ENCODE data around the gene CLDN5.

The CLDN5 gene

DNA sequence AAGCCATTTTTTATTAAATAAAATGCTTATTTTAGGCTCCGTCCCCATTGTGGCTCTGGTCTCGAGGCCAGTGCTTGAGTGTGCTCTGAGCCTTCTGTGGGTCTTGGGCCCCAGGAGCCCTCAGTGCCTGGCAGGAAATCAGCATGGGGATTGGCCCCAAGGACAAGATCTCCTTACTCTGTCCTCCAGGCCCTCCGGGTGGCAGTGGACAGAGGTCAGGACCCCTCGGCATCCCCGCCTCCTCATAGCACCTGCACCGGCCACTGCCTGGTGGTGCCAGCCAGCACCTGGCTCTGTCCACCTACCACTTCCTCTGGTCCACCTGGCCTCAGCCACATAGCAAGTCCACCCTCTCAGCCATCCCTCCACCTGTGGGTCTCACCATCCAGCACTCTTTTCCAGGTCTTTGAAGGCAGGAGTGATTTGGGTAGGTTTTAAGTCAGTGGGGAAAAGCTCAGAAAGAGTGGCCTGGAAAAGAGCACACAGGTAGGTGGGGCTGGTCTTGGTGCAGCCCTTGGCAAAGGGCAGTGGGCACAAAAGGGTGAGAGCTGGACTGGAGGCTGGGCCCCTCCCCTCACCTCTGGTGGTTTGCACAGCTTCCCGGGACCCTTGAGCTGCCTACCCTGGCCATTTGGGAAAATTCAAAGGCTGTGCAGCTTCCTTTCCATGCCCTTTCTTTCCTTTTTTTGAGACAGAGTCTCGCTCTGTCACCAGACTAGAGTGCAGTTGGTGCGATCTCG, 3.5 kb downstream of the CLDN5 start:
- no peak for FAIRE-seq

DNA sequence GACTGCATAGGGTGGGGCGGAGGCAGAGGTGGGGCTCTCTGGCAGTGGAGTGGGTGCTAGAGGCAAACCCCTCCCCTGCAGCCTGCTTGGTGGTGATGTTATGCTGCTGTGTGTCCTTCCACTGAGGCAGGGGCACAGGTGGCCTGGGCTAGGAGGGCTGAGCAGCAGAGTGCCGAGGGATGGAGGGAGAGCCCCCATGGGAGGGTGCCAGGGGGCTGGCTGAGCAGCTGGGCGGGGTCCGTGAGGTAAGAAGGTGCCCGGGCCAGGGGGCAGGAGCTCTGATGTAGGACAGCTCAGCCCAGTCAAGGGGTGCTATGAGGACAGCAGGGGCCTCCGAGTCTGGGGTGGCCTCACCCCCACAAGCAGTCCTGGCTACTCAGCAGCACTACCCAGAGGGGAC, 4.2 kb downstream of the CLDN5 start:
- no peak for FAIRE-seq

DNA sequence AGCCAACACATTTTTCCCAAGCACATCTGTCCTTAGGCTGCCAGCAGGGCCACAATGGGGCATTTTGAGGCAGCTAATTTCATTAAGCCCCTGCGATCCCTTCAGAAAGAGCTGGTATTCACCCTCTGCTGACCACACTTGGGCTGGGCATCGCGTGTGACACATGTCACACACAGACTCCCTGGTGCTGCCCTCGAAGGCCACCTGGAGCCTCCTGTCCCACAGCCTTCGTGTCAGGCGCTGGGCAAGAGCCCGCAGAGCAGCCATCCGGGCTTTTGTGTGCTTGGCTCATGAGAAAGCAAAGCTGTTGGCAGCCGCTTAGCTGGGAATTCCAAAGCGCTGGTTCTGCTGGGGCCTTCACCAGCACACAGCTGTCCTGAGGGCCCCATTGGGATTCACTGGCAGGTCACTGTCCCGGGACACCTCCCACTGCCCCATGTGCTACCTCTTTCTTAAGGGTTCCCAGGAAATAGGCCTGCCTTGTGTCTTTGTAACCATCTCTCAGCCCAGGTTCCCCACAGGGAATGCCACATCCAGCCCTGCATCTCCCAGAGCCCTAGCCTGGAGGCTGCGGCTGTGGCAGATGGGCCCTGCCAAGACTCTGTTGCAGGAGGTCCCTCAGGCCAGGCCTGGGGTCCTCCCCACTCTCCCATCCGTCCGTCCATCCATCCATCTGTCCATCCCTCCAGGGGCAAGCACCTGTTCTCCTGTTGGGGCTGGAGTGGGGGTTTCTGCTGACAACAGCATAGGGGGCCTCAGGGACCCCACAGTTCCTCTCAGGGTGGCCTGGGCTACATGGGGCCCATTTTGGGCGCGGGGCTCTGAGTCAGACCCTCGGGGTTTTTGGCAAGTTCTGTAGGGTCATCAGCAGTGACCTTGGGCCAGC, 4.9 kb downstream of the CLDN5 start:
- FAIRE-seq, result no peak

DNA sequence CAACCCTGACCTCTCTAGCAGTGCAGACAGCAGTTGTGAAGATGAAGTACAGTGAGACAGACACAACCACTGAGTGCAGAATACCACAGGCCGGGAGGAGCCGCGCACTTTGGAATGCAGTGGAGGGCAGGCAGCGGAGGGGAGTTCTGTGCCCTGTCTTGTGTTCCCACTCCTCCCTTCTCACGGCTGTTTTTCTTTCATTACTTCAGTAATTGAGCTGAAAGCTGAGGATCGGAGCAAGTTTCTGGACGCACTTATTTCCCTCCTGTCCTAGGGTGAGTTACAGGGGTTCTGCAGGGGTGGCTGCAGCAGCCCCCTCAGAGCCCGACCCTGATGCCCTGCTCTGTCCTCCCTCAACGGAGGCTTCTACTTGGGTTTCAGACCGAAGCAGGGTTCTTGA, 5.6 kb downstream of the CLDN5 start:
- no peak for FAIRE-seq

GRCh38 chr22:19517919-19518611, 6.1 kb downstream of the CLDN5 start:
- no peak for FAIRE-seq

GRCh38 chr22:19517171-19517500, 7.1 kb downstream of the CLDN5 start:
- FAIRE-seq, result no peak

GRCh38 chr22:19516378-19517170, 7.6 kb downstream of the CLDN5 start:
- FAIRE-seq, result no peak

DNA sequence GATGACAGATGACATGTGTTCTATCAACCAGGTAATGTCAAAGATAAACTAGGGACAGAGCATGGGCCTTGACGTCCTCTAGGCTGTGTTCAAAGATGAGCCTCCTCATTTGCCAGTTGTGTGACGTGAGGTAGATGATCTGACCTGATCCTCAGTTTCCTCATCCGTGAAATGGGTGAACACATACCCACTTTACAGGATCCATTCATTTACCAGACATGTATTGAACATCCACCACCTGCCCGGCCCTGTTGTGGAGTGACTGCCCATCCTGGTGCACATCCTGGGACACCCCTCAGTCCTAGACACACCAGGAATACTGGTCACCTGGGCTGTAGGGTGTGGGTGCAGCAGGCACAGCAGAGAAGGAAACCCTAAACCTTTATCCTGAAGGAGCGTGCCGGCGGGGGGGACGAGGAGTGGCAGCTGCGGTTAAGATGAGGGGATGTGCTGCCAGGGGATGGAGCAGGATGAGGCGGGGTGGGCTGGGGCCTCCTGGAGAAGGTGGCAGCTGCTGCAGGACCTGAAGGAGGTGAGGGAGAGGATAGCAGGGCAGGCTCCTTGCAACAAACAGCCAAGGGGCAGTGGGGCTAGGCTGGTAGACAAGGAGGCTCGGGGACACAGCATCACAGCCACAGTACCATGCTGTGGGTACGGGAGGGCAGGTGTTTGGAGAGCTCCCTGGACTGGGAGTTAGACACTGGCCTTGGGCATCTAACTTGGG, 8.4 kb downstream of the CLDN5 start:
- FAIRE-seq, result no peak

DNA sequence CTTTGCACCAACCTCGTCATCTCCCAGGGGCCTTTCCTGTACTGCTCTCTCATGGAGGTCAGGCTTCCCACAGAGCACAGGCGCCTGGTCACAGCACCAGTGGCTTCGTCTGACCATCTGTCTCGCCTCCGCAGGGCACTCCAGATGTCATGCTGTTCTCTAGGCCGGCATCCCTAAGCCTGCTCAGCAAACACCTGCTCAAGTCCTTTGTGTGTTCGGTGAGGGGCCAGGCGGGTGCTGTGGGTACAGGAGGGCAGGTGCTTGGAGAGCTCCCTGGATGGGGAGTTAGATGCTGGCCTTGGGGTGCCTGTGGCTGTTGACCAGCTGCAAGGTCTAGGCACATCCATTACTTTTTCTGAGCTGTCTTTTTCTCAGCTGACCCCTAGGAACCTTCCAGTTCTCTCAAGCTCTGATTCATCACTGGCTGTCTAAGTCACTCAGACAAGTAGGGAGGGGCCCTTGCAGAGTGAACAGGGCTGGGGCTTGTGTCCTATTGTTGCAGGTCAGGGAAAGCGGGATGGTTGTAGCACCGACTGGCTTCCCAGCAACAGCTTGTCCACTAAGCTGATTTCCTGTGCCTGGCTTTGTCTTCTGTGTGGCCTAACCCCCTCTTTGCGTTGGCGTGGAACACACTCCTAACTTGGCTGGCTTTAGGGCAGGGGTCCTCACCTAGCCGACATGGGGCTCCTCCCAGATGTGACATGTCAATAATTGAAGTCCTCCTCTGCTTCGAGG, 9.2 kb downstream of the CLDN5 start:
- no peak for FAIRE-seq

GRCh38 chr22:19513823-19514222, 10.4 kb downstream of the CLDN5 start:
- FAIRE-seq, result no peak

DNA sequence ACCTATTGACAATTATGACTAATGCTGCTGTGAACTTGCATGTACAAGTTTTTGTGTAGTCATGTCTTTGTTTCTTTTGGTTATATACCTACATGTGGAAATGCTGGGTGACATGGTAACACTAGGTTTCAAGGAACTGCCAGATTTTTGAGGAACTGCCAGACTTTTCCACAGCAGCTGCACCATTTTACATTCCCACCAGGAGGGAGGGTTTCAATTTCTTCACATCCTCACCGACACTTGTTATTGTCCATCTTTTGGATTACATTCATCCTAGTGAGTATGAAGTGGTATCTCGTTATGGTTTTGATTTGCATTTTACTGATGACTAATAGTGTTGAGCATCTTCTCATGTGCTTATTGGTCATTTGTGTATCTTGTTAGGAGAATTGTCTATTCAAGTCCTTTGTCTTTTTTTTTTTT, 13.3 kb downstream of the CLDN5 start:
- FAIRE-seq, result no peak

- FAIRE-seq, result no peak
These were observed 14.3 kb downstream of the CLDN5 start for GRCh38 chr22:19509923-19510322.

GRCh38 chr22:19509191-19509590, 15.0 kb downstream of the CLDN5 start:
- no peak for FAIRE-seq

- FAIRE-seq, result no peak
These were observed 16.0 kb downstream of the CLDN5 start for GRCh38 chr22:19508024-19508776.

GRCh38 chr22:19507534-19507861, 16.7 kb downstream of the CLDN5 start:
- FAIRE-seq, result no peak

- no peak for FAIRE-seq
These were observed 18.0 kb downstream of the CLDN5 start for GRCh38 chr22:19506212-19506611.

- no peak for FAIRE-seq
These were observed 18.5 kb downstream of the CLDN5 start for GRCh38 chr22:19505735-19506126.

- no peak for FAIRE-seq
These were observed 19.1 kb downstream of the CLDN5 start for GRCh38 chr22:19504900-19505734.

- FAIRE-seq, result no peak
These were observed 20.3 kb downstream of the CLDN5 start for GRCh38 chr22:19503869-19504268.

GRCh38 chr22:19503367-19503766, 20.8 kb downstream of the CLDN5 start:
- FAIRE-seq, result no peak
